ENCODE measurements around the gene PHC2.

PHC2 gene

GRCh38 chr1:33456502-33456886 is 25.6 kb upstream of the PHC2 start:
- in situ Hi-C loops (cut with MboI; ENCODE audit: low sequenced_read_pairs): loop anchor here (25.0 kb wide), 1 partner anchor 319 kb away; no protein-coding TSS in a partner anchor

DNA sequence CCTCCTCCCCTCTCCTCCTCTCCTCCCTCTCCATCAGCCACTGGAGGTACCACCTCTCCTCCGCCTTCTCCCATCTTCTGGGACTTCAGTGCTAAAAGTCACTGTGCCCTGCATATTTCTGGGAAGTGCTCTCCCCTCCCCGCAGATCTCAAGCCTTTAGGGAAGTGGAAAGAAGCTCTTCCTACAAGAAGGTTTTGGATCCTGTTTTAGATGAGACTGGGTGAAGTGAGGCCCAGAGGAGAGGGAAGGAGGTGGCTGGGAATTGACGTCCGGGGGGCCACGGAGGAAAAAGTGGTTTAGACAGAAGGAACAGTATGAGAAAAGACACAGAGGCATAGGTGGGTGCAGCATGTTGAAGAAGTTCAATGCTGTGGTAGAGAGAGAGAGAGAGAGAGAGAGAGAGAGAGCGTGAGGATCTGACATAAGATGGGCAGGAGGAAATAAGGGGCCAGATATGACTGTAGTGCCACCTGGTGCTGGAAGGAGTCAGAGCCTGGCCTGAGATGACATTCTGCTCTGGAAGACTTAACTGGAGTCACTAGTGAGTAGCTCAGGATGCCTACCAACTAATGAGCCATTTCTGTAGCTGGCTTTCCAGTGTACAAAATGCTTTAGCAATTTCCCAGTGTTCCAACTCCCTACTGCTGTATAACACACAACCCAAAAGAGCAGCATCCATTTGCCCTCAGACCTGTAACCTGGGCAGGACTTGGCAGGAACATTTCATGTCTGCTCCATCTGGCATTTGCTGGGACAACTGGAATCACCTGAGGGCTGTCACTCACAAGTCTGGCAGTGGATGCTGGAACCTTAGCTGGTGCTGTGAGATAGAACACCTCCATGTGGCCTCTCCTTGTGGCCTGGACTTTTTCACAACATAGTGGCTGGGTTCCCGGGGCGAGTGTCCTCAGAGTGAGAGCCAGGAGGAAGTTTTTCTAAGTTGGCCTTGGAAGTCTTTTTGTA is 24.9 kb upstream of the PHC2 start:
- in situ Hi-C loops (cut with MboI; ENCODE audit: low sequenced_read_pairs): loop anchor here (25.0 kb wide), 1 partner anchor 319 kb away; no protein-coding TSS in a partner anchor

DNA sequence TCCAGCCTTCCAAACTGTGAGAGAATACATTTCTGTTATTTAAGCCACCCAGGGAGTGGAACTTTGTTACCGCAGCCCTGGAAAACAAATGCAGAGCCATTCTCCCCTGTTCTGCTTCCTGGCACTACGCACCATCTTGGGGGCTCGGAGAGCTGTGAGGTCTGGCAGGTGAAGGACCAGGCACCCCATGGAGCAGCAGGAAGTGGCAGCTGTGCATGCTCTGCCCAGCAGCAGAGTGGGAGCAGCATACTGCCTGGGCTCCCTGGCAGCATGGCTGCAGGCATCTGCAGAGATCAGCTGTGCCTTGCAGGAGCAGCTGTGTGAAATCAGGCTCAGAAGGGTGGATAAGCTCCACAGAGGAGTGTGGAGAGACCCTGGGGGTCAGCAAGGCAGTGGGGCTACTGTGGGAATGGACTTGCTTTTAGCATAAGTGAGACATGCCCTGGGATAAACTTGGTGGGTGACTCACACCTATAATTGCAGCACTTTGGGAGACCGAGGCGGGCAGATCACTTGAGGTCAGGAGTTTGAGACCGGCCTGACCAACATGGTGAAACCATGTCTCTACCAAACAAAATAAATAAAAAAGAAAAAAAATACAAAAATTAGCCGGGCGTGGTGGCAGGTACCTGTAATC is 23.9 kb upstream of the PHC2 start:
- in situ Hi-C loops (cut with MboI; ENCODE audit: low sequenced_read_pairs): loop anchor here (25.0 kb wide), 1 partner anchor 317 kb away; no protein-coding TSS in a partner anchor

- in situ Hi-C loops (cut with MboI; ENCODE audit: low sequenced_read_pairs): no loop called here
These were observed 15.7 kb upstream of the PHC2 start for GRCh38 chr1:33446590-33446989.

GRCh38 chr1:33445108-33445507 is 14.2 kb upstream of the PHC2 start:
- in situ Hi-C loops (cut with MboI; ENCODE audit: low sequenced_read_pairs): no loop called here

- in situ Hi-C loops (cut with MboI; ENCODE audit: low sequenced_read_pairs): no loop called here
These were observed 12.8 kb upstream of the PHC2 start for GRCh38 chr1:33443705-33444180.

DNA sequence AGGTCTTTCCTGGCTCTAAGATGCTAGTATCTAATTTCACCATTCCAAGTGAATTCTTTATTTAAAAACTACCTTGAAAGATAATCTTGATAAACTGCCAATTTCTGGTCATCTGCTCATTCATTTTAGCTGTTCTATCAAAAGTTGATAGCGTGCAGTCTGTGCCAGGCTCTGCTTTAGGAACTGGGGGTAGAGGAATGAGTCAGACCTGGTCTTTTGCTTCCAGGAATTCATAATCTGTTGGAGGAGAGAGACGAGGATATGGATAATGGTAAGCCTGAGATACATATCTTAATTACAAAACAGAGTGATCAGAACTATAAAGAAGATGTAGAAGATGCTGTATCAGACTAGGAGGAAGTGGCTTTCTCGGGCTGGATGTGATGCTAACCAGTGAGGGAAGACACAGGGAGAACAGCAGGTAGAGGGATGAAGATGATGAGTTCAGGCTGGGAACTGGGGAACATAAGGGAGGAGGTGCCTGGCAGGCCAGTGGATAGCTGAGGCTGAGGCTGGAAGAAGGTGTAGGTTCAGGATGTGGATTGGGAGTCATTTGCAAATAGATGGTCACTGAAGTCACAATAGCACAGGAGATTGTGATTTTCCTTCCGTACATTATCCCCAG is 12.3 kb upstream of the PHC2 start:
- in situ Hi-C loops (cut with MboI; ENCODE audit: low sequenced_read_pairs): no loop called here

DNA sequence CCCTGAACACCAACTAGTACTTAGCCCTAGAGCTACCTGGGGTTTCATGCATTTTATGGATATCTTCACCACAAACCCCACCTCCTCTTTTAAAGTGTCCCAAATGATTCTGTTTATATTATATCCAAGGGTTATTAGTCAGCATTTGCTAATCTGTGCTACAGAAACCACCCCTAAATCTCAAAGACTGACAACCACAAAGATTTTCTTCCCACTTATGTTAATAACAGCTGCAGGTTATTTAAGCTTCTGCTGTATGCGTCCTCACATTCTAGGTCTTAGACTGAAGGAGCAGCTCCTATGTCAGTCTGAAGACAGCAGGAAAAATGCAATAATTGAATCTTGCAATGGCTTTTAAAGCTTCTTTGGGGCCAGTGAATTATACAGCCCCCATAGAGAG is 11.2 kb upstream of the PHC2 start:
- in situ Hi-C loops (cut with MboI; ENCODE audit: low sequenced_read_pairs): no loop called here

GRCh38 chr1:33441088-33441745 is 10.3 kb upstream of the PHC2 start:
- in situ Hi-C loops (cut with MboI; ENCODE audit: low sequenced_read_pairs): no loop called here

DNA sequence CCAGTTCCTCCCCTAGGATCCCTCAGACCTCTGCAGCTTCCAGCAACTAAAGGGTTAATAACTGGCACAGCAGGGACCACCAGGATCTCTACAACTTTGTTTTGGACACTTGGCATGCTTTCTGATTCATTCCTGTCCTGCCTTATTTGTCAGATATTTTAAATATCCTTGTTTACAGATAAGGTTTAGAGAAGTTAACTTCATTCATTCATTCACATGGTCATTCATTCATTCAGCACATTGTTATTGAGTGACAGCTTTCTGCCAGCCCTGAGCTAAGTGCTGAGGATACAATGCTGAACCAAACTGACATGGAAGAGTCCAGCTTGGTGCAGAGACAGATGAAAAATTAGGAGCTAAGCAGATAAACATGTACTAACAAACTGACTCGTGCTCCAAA is 8.8 kb upstream of the PHC2 start:
- in situ Hi-C loops (cut with MboI; ENCODE audit: low sequenced_read_pairs): no loop called here

DNA sequence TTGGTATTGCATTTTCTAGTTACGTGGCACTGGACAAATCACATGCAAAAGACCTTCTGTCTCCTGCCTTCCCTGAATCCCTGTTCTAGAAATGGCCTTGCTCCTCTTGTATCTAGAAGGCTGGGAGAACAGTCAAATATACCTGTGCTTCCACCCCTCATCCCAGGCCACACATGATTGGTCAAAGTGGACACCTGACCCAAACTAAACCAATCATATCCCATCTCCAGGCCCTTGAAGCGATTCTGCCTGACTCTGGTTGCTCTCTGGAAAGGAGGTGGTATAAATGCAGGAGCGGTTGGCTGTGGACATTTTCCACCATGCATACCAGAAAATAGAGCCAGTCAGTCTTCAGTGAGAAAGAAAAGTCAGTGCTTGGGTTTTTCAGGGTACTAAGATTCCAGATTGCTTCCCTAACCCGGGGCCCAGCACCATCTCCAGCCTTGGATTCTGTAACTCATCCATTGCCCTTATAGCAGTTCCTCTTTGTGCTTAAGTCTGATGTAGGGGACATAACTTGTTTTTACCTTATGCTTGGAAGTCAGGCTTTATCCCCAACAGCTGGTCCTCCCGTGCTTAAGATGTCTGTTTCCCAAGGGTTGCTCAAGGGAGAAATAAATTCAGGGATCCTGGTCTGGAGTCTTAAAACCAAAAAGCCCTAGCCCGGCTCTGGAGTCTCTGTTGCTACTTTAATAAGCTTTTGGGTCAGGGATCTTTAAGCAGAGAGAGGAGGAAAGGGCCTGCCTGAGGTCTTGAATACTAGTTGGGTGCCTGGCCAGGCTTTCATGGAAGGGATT is 7.7 kb upstream of the PHC2 start:
- in situ Hi-C loops (cut with MboI; ENCODE audit: low sequenced_read_pairs): no loop called here

DNA sequence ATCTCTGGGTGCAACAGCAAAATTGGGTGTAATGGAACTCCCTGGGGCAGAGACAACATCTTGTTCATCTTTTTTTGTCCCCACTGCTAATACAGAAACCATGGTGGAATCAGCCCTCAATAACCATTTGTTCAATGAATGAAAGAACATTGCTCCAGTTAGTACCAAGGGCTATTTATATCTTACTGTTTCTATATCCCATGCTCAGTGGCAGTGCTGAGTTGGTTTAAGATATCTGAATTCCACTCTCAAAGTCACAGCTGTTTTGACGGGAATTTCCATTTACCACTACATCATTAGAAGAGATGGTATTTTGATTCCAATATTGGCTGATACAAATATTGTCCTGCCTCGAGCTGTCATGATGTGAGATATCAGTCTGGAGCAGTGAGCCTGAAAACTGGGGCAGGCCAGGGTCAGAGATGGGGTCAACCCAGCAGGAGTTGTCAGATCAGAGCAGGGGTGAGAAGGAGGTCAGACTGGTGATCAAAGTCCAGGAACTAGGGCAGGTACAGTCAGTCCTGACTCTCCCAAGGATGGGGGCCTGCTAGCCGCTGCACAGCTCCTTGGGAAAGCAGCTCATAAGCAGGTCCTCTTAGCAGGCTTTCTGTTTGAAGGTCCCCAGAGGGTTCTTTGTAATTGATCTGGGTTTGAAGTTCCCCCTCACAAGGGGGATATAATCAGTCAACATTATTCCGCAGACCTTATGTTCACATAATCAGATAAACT is 5.8 kb upstream of the PHC2 start:
- in situ Hi-C loops (cut with MboI; ENCODE audit: low sequenced_read_pairs): no loop called here

GRCh38 chr1:33435096-33435820 is 4.4 kb upstream of the PHC2 start:
- in situ Hi-C loops (cut with MboI; ENCODE audit: low sequenced_read_pairs): no loop called here

- in situ Hi-C loops (cut with MboI; ENCODE audit: low sequenced_read_pairs): no loop called here
These were observed 3.5 kb upstream of the PHC2 start for GRCh38 chr1:33434363-33434750.

DNA sequence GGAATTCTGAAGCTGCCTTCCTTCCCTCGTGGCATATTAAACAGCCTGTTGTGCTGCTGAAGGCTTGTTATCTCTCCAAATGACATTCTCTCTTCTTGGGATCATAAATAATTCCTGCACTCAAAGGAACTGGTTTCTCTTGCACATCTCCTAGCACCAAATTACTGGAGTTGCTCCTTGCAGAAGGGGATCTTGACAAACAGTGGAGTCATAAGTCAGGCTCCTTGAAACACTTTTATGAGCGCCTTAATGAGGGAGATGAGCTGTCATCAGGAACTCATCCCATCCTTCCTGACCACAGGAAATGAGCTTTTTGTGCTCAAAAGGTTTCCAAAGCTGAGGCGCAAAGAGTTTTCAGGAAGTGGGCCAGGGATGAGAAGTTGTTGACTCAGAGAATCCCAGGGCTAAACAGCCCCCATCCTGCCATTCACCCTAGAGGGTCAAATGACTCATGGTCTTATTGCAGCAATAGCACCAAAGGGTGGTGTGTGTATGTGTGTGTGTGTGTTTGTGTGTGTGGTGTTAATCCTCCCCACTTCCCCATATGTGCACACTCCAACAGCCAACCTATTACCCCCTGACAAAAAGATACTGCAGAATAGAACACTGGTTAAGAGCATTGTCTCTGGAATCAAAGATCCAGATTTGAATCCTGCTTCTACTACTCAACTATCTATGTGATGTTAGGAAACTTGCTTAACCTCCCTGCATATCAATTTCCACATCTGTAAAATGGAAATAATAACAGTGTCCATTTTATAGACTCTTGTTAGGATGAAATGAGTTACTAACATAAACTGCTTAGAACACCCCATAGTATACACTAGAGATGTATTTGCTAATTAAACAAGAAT is 2.8 kb upstream of the PHC2 start:
- in situ Hi-C loops (cut with MboI; ENCODE audit: low sequenced_read_pairs): no loop called here

GRCh38 chr1:33429856-33430691 is 821 bp downstream of the PHC2 start:
- in situ Hi-C loops (cut with MboI; ENCODE audit: low sequenced_read_pairs): no loop called here

DNA sequence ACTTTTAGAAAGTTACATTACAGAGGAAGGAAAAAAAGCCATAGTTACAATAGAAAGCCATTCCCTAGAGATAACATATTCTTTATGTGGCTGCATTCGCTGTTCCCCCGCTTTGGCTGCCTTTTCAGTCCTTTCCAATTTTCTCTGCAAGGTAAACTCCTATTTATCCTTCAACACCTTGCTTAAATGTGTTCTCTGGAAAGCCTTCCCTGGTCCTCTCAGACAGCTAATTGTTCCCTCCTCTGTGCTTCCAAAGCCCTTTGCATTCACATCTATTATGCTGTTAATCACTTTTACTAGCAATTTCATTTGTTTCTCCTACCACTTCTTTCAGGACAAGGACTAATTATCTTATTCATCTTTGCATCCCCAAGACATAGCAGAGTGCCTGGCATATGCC is 1.6 kb downstream of the PHC2 start:
- in situ Hi-C loops (cut with MboI; ENCODE audit: low sequenced_read_pairs): no loop called here

Measured in HL-60/S4 treated with phorbol 12-myristate 13-acetate at 8.2 ng/mL for 4 days and 3 days (cell line).